NCI-H146 treated with DMSO at 0.1 percent for 48 hours (cell line): ENCODE measurements around the gene EVPL.
"Not testable (repeated sequence)": the region's sequence is repeated elsewhere in the genome, so short reads cannot be mapped to it uniquely, and the experiment has no call there.

Experiments used
- DNase-seq: peaks from one replicate; lab custom pipeline; 2025; ENCODE audit not compliant: unreplicated experiment; lab: John Stamatoyannopoulos, UW

EVPL gene

GRCh38 chr17:76027159-76027839 lies at the start of gene EVPL:
TSS of gene EVPL (minus strand) at chr17:76027306. CDS start at chr17:76027198, 108 bp downstream.
- no peak for DNase-seq

GRCh38 chr17:76076146-76076764 lies 49.1 kb upstream of the EVPL start:
- no peak for DNase-seq

GRCh38 chr17:76075364-76076145 lies 48.4 kb upstream of the EVPL start:
- peak; percentile 12 for DNase-seq

- DNase-seq = peak; percentile 1
These were observed 47.6 kb upstream of the EVPL start, which contains the start of gene GALR2 for GRCh38 chr17:76074390-76075363. TSS of gene GALR2 (plus strand) at chr17:76074781. CDS start at chr17:76074884, 103 bp downstream.

GRCh38 chr17:76072148-76072858 lies 45.2 kb upstream of the EVPL start, which contains the start of gene SRP68:
TSS of gene SRP68 (minus strand) at chr17:76072517. CDS start at chr17:76072491, 26 bp downstream.
- DNase-seq = peak; percentile 83

- DNase-seq = no peak
These were observed 44.5 kb upstream of the EVPL start for GRCh38 chr17:76071531-76072147.

- no peak for DNase-seq
These were observed 38.7 kb upstream of the EVPL start for GRCh38 chr17:76065775-76066174.

GRCh38 chr17:76063875-76064546 lies 36.9 kb upstream of the EVPL start:
- no peak for DNase-seq

- not testable (repeated sequence) for DNase-seq
These were observed 31.2 kb upstream of the EVPL start for GRCh38 chr17:76058264-76058663.

- DNase-seq = no peak
These were observed 29.8 kb upstream of the EVPL start for GRCh38 chr17:76056882-76057281.

GRCh38 chr17:76054112-76054476 lies 27.0 kb upstream of the EVPL start:
- DNase-seq = no peak

- DNase-seq = no peak
These were observed 26.4 kb upstream of the EVPL start for GRCh38 chr17:76053246-76054111.

GRCh38 chr17:76051561-76051960 lies 24.5 kb upstream of the EVPL start:
- DNase-seq = no peak

- no peak for DNase-seq
These were observed 23.7 kb upstream of the EVPL start for GRCh38 chr17:76050538-76051467.

- DNase-seq = no peak
These were observed 22.9 kb upstream of the EVPL start for GRCh38 chr17:76049836-76050537.

- no peak for DNase-seq
These were observed 22.1 kb upstream of the EVPL start for GRCh38 chr17:76049239-76049638.
